HG02852 (cell line): Measurements from ENCODE around the gene NDUFA8.

Experiments used
- ATAC-seq: cut with Tn5 transposase; IDR thresholded peaks from one replicate; pipeline ENCODE4 v1.9.1; 2021; ENCODE audit warnings: mild to moderate bottlenecking, moderate library complexity; ENCODE audit not compliant: unreplicated experiment

NDUFA8 gene

DNA sequence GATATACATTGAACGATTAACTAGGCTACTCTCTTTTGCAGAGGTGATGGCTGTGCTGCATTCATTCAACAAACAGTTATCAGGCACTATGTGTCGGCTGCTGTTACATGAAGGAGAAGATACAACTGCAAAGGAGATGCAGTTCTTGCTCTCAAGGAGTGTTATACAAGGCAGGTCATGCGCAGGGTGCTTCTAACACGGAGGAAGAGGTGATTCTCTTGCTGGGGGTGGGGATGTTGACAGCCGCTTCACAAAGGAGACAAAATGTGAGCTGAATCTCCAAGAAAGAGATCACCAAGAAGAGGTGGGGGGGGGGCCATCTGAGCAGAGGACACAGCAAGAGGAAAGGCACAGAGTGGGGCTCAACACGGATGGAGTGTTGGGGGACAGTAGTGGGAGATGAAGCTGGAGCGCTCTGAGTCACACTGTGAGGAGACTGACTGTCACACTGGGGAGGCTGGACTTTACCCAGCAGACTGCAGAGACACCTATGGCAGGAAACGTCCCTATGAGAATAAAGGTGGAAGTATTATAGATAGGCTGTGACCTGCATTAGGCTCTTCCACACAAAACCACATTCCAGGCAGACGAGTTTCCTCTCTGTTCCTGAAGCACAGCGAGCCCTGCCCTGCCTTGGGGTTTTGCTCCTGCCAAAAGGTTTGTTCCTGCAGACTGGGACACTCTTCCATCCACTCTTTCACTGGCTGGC lies 20.9 kb downstream of the NDUFA8 start:
- no peak for ATAC-seq

GRCh38 chr9:122135529-122135859 lies 24.1 kb downstream of the NDUFA8 start:
- ATAC-seq, result no peak

DNA sequence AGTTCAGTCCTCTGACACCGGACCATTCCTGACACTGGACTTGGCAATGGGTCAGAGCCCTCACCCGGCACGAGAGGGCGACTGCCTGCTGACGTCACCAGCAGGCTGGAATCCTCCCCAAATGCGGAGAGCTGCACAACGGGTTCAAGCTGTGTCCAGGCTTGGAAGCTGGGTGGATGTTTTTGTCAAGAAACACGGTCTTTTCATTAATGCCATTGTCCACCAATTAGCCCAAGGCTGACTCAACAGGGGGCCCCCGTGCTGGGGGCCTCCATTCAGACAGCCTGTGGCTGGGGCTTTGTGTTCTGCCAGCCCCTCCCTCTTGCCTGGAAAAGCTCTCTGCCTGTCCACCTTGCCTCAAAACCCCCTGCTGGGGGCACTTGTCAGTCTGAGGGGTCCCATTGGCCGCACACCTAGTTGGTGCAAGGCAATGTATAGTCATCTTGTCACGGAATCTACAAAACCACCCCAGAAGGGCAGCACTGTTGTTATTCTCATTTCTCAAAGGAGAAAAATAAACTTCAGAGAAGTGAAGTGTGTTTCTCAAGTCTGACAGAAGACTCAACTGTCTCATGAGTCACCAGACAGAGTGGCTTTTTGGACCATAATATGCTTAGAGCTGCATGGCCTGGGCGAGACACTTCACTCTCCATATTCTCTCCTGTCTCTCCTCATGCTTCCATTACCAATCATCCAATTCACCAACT lies 24.6 kb downstream of the NDUFA8 start:
- no peak for ATAC-seq

DNA sequence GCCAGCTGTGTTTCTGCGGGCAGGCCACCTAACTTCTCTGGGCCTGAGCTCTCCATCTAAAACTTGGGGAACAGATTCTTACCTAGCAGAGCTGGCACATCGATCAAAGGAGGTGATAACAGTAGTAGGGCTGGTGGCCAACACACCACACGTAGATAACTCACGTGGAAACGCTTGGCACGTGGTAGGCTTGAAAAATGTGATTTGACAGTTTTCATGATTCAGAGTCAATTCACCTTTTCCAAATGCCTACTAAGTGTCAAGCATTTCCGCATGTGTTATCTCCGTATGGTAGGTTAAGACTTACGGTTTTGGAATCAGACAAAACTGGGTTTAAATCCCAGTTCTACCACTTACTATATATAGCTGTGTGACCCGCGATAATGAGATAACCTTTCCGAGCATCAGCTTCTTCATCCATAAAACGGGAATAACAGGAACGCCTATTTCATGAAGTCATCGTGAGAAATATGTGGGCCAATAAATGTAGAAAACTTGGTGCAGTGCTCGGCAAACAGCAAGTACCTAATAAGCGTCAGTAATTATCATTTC lies 25.5 kb downstream of the NDUFA8 start:
- ATAC-seq, result no peak

GRCh38 chr9:122133263-122133983 lies 26.2 kb downstream of the NDUFA8 start:
- ATAC-seq, result no peak

DNA sequence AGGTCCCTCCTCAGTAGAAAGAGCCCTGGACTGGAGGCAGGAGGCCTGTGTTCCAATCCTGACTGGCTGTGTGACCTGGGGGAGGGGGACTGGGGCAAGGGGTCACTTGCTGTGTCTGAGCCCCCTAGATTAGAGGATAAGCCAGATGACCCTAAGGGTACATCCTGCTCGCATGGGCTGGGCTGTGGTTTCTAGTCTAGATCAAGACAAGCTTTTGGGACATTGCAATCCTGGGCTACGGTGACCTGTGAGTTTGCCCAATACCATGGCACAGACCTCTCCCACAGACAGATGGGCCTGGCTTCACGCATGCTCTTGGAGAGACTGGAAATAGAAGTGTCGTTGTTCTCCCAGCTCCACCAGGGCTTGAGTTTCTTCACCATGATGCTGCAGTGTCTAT lies 27.0 kb downstream of the NDUFA8 start:
- ATAC-seq, result no peak

GRCh38 chr9:122131401-122132001 lies 28.1 kb downstream of the NDUFA8 start:
- ATAC-seq, result no peak

DNA sequence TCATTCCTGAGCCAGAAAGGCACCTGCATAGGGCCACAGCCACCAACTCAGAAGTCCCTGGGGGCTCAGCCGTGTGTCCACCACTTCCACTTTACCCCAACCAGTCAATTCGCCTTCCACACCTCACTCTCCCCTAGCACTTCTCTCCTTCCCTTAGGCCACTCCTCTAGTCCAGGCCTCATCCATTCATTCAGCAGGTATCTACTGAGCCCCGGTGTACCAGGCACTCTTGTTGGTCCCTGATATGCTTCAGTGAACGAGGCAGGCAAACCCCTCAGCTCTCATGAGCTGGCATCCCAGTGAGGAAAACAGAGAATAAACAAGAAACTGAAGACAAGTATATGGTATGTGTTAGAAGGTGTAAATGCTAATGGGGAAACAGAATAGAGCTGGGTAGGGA lies 28.7 kb downstream of the NDUFA8 start:
- no peak for ATAC-seq

- ATAC-seq, result no peak
These were observed 29.6 kb downstream of the NDUFA8 start for GRCh38 chr9:122129969-122130368.

DNA sequence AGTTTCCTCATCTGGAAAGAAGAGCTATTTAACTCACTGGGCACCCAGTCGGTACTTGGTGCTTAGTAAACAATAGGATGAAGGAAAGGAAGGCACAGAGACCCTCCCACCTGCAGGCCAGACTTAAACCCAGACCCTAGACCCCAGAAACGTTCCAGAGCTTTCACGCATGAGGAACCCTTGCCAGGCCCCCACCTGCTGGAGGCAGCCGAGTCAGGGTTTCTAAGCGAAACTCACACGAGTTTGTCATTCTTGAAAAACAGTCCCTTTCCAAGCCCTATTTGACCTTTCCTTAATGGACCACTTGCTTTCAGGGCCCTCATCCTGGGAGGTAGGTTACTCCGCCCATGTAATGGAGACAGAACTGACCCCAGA lies 30.6 kb downstream of the NDUFA8 start:
- no peak for ATAC-seq

- ATAC-seq, result no peak
These were observed 31.3 kb downstream of the NDUFA8 start for GRCh38 chr9:122128007-122128968.

DNA sequence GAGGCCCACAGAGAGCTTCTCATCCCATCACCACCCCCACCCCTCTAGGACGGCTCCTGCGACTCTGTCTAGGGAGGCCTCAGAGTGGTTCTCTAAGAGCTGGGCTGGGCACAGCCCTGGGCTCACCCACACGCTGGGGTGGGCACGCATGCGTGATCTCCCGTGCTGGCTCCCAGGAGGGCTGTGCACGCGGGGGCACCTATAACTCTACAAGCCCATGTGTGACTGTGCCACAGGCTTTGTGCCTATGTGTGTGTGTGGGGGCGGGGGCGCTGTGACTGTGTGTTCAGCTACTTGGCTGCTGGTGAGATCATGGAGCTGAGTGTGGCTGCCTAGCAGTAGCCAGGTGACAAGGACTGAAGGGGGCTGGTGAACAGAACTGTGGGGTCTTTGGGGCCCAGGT lies 32.2 kb downstream of the NDUFA8 start:
- no peak for ATAC-seq

DNA sequence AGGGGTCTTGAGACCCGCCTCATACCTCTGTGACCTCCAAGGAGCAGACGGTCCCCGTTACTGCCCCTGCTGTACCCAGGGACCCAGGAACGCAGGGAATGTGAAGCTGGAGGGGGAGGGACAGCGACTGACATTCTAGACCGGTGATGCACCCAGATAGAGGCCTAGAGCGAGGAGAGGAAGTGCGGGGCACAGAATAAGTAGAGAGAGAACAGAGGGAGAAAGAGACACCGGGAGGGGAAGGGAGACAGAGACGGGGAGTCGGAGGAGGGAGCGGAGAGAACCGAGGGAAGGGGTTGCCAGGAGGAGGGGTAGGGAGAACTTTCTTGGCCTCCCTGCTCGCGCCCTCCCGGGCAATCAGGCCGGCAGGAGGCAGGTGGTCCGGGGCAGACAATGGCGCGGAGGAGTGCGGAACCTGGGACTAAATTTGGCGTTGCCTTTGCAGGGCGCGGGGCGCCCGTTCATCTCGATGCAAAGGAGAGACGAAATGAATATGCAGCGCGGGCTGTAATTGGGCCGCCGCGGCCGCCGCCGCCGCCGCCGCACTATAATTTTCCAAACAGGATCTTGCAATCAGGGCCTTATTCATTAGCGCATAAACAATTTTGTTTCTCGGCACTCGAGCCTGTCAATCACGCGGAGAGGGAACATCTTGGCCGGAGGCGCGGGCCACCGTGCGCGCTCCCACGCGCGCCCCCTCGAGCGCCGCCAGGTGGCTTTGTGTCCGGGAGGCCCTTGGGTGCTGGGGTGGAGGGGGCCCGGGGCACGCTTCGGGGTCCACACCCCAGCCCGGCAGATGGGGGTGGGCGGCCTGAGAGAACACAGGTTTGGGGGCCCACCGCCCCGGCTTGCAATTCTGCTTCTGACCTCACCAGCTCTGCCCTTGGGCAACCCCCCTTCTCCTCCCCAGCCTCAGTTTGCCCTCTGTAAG lies 33.0 kb downstream of the NDUFA8 start:
- ATAC-seq, result no peak

GRCh38 chr9:122125509-122126330 lies 33.9 kb downstream of the NDUFA8 start:
- ATAC-seq, result no peak

DNA sequence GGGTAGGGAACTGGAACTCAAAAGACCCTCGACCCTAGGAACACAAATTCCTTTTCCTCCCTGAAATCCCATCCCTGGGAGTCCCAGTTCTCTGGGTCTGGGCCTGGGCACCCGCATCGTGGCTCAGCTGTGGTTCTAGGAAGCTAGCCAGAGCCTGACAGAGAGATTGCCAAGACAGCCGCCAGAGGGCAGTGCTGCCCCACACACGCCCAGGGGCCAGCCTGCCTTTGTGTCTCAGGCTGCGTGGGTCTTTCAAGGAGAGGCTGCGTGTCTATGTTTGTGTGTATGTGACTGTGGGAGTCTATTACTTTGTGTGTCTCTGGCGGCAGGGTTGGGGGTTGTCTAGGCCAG lies 34.4 kb downstream of the NDUFA8 start:
- peak; percentile 76 for ATAC-seq

DNA sequence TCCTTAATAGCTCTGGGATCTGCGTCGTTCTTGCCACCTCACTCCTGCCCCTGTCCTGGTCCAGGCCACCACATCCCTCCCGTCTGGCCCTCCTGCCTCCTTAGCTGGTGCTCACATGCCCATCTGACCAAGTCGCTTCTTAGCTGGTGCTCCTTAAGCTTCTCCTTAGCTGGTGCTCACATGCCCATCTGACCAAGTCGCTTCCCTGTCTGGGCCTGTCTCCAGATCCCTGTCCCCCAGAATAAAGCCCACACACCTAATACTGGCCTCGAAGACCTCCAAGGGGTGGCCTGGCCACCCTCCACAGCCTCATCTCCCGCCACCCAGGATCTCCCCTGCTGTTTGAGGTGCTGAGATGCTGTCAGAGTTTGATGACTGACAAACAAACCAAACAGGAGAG lies 35.1 kb downstream of the NDUFA8 start:
- ATAC-seq, result no peak

GRCh38 chr9:122124048-122124447 lies 35.5 kb downstream of the NDUFA8 start:
- ATAC-seq, result no peak

DNA sequence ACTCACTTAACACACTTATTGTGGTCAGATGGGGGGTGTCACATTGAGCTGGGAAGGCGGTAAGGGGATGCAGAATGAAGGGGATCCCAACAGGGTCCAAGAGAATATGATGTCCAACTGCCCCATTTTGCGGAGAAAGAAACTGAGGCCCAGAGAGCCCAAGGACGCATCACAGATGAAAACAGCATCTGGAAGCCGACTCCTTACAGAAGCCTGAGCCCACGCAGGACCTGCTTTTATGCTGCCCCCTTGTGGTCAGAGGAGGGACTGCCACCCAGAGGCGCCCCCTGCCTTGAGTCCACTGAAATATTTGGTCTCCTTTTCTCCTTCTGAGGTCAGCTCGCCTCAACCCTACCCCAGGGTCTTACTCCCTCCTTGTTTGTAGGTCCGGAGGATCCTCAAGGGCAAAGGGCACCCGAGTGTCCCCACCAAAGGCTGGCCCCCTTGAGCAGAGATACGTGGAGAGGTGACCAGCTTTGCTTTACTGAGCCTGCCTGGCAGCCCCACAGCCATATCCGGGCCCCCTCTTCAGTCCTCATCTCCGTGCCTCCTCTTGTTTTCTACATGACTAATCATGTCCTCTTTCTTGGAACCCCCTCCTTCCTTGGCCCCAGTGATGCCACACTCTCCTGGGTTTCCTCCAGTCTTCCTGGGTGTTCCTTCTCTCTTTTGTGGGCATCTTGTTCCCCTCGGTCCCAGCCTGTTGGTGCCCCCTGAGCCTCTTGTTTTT lies 36.5 kb downstream of the NDUFA8 start:
- ATAC-seq, result no peak
